Type B pancreatic cell (in vitro differentiated cells): ENCODE data around the gene COLQ. TPM values are rescaled to one million over a fixed set of nuclear protein-coding genes. Genes with fewer than 3 reads are reported as not detected.

Experiments used
- DNase-seq: peaks from one replicate; pipeline ENCODE4 v3.0.0; 2021; ENCODE audit warnings: mixed read lengths; ENCODE audit not compliant: unreplicated experiment; ENCODE audit errors: extremely low spot score
- H3K27ac Mint-ChIP-seq: 2 replicates; pipeline ENCODE4 v1.8.0; 2021; ENCODE audit warnings: mild to moderate bottlenecking, mixed read lengths
- H3K27me3 Mint-ChIP-seq: 2 replicates; pipeline ENCODE4 v1.8.0; 2021; ENCODE audit warnings: mixed read lengths
- H3K36me3 Mint-ChIP-seq: 2 replicates; pipeline ENCODE4 v1.8.0; 2021; ENCODE audit warnings: mixed read lengths
- H3K4me1 Mint-ChIP-seq: one replicate; pipeline ENCODE4 v1.8.0; 2021; ENCODE audit warnings: mixed read lengths; ENCODE audit not compliant: unreplicated experiment
- H3K4me3 Mint-ChIP-seq: 2 replicates; pipeline ENCODE4 v1.8.0; 2021; ENCODE audit warnings: mild to moderate bottlenecking, mixed read lengths
- H3K9me3 Mint-ChIP-seq: 2 replicates; pipeline ENCODE4 v1.8.0; 2021; ENCODE audit warnings: mixed read lengths
- CTCF ChIP-seq: fragments of 200-600 bp; sonication (generic); conservative IDR thresholded peaks from 2 replicates; pipeline ENCODE4 v1.5.0; 2021; ENCODE audit warnings: antibody characterized with exemption, mild to moderate bottlenecking
- total RNA-seq: library from RNA; stranded (reverse); gene quantifications from 2 replicates; pipeline ENCODE4 v1.2.1, GENCODE V29; 2021; ENCODE audit warnings: low replicate concordance

COLQ gene
- total RNA-seq, 1 donor from 2014 or later: 4.1 TPM

- H3K4me3 Mint-ChIP-seq: no peak overlapping the region
- no peak overlapping the region for H3K27ac Mint-ChIP-seq
- no peaks in the 10 kb centered on the region for H3K27me3 Mint-ChIP-seq
- H3K4me1 Mint-ChIP-seq: no peaks in the 10 kb centered on the region
- TF ChIP-seq CTCF: no peak
- H3K9me3 Mint-ChIP-seq: no peaks in the 10 kb centered on the region
- no peak for DNase-seq
- H3K36me3 Mint-ChIP-seq: peaks cover 12% of the 10 kb centered on the region
Measured at GRCh38 chr3:15439476-15439875, 82.0 kb downstream of the COLQ start.

GRCh38 chr3:15438983-15439382 is 82.5 kb downstream of the COLQ start:
- Mint-ChIP-seq H3K4me3 (no peak overlapping the region), H3K27ac (no peak overlapping the region), H3K4me1 (no peaks in the 10 kb centered on the region), H3K9me3 (no peaks in the 10 kb centered on the region), H3K36me3 (peaks cover 12% of the 10 kb centered on the region), H3K27me3 (no peaks in the 10 kb centered on the region)
- TF ChIP-seq CTCF: no peak
- no peak for DNase-seq

- no peak for TF ChIP-seq CTCF
- Mint-ChIP-seq H3K36me3 (peaks cover 17% of the 10 kb centered on the region), H3K4me3 (no peak overlapping the region), H3K27ac (no peak overlapping the region), H3K9me3 (no peaks in the 10 kb centered on the region), H3K4me1 (no peaks in the 10 kb centered on the region), H3K27me3 (no peaks in the 10 kb centered on the region)
- DNase-seq: no peak
Measured at GRCh38 chr3:15436246-15436645, 85.3 kb downstream of the COLQ start.

GRCh38 chr3:15434756-15435155 is 86.8 kb downstream of the COLQ start:
- no peak overlapping the region for H3K4me3 Mint-ChIP-seq
- no peaks in the 10 kb centered on the region for H3K4me1 Mint-ChIP-seq
- no peak for TF ChIP-seq CTCF
- no peaks in the 10 kb centered on the region for H3K27me3 Mint-ChIP-seq
- H3K9me3 Mint-ChIP-seq: no peaks in the 10 kb centered on the region
- peaks cover 15% of the 10 kb centered on the region for H3K36me3 Mint-ChIP-seq
- H3K27ac Mint-ChIP-seq: no peak overlapping the region
- no peak for DNase-seq

GRCh38 chr3:15433531-15433930 is 88.0 kb downstream of the COLQ start:
- Mint-ChIP-seq H3K27ac (no peak overlapping the region), H3K9me3 (no peaks in the 10 kb centered on the region), H3K27me3 (no peaks in the 10 kb centered on the region), H3K4me1 (peaks cover 10% of the 10 kb centered on the region), H3K36me3 (peaks cover 13% of the 10 kb centered on the region), H3K4me3 (no peak overlapping the region)
- DNase-seq: no peak
- no peak for TF ChIP-seq CTCF

GRCh38 chr3:15431256-15431837 is 90.2 kb downstream of the COLQ start:
- no peak overlapping the region for H3K27ac Mint-ChIP-seq
- TF ChIP-seq CTCF: no peak
- no peak overlapping the region for H3K4me3 Mint-ChIP-seq
- H3K27me3 Mint-ChIP-seq: no peaks in the 10 kb centered on the region
- H3K36me3 Mint-ChIP-seq: peaks cover 13% of the 10 kb centered on the region
- DNase-seq: no peak
- peaks cover 21% of the 10 kb centered on the region for H3K4me1 Mint-ChIP-seq
- H3K9me3 Mint-ChIP-seq: no peaks in the 10 kb centered on the region
